HG03469 (cell line): ENCODE data around the gene SUGP1.
"Not testable (repeated sequence)": the region's sequence is repeated elsewhere in the genome, so short reads cannot be mapped to it uniquely, and the experiment has no call there.

Experiments used
- ATAC-seq: cut with Tn5 transposase; IDR thresholded peaks from one replicate; pipeline ENCODE4 v1.9.1; 2021; ENCODE audit warnings: mild to moderate bottlenecking, moderate library complexity, moderate number of reproducible peaks; ENCODE audit not compliant: unreplicated experiment

Gene SUGP1, protein sequence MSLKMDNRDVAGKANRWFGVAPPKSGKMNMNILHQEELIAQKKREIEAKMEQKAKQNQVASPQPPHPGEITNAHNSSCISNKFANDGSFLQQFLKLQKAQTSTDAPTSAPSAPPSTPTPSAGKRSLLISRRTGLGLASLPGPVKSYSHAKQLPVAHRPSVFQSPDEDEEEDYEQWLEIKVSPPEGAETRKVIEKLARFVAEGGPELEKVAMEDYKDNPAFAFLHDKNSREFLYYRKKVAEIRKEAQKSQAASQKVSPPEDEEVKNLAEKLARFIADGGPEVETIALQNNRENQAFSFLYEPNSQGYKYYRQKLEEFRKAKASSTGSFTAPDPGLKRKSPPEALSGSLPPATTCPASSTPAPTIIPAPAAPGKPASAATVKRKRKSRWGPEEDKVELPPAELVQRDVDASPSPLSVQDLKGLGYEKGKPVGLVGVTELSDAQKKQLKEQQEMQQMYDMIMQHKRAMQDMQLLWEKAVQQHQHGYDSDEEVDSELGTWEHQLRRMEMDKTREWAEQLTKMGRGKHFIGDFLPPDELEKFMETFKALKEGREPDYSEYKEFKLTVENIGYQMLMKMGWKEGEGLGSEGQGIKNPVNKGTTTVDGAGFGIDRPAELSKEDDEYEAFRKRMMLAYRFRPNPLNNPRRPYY

DNA sequence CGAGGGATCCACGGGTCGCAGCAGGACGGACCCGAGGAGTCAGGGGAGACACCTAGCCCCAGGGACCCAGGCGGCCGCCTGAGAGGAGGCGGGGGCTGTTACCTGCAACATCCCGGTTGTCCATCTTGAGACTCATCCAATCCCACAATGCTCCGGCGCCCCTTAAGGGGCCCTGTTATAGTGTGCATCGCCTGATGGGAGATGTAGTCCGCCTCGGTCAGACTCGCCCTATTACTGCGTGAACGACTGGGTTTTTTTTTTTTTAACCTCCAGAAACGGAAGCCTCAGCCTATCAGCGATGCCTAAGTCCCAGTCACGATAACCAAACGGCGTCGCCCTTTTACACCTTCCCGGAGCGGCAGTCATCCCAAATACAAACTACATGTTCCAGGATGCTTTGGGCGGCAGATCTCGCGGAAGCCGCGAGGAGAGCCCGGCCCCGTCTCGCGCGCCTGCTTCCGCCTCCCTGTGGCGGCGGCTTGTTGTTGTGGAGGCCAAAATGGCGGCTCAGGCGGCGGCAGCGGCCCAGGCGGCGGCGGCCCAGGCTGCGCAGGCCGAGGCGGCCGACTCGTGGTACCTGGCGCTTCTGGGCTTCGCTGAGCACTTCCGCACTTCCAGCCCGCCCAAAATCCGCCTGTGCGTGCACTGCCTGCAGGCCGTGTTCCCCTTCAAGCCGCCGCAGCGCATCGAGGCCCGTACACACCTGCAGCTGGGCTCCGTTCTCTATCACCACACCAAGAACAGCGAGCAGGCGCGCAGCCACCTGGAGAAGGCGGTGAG is at the start of gene SUGP1, which contains the start of gene MAU2:
Gene SUGP1, minus strand, starts transcription at position 149 of the 780 bp plus-strand sequence. Its CDS starts 13 bp downstream, at position 136.
Gene MAU2, plus strand, starts transcription at position 469 of the 780 bp plus-strand sequence. Its CDS starts 31 bp downstream, at position 500.
- ATAC-seq, result peak; percentile 86

DNA sequence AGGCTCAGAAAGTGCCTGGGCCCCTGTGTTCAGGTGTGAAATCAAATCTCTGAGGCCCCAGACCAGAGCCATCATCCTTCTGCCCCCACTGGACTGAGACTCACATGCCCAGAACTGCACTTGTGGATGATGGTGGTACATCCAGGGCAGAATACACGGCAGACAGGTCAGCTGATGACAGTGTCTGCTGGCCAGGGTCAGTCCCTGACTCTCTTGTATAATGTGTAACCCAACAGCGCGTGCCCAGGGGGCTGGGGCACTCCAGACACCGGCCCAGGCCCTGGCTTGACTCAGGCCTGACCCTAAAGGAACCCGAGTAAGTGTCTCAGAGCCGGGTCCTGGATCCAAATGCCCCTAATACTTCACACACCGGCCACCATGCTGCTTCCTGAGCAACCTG is 47.8 kb upstream of the SUGP1 start:
- ATAC-seq, result no peak

DNA sequence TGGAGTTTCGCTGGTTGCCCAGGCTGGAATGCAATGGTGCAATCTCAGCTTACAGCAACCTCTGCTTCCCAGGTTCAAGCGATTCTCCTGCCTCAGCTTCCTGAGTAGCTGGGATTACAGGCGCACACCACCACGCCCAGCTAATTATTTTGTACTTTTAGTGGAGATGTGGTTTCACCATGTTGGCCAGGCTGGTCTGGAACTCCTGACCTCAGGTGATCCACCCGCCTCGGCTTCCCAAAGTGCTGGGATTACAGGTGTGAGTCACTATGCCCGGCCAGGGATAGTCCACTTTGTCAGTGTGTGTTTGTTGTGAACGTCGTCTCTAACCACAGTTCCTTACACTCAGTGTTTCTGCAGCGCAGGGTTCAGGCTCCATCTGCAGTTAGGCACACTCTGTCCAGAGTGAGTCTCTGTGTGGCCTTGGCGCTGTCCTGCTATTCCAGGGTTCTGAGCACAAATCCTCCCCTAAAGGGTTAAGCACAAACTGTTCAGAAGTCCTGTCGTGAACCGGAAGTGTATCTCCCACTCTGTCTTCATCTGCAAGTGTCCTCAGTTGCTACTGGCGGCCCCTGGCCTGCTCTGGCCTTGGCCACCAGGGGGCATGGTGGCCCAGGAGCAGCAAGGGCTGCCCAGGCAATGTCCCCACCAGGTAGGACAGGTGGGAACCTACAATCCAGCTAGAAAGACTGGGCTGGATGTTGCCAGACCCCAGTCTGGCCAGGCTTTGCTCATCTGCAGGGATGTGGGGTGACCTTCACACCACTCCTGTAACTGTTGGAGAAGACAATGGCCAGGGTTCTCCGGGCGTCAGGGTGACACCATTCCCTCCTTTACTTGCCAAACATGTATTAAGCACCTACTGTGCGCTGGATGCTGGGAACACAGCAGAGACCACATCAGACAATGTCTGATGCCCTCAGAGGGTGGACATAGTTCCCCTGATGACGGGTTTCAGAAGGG is 46.4 kb upstream of the SUGP1 start:
- peak; percentile 63 for ATAC-seq

DNA sequence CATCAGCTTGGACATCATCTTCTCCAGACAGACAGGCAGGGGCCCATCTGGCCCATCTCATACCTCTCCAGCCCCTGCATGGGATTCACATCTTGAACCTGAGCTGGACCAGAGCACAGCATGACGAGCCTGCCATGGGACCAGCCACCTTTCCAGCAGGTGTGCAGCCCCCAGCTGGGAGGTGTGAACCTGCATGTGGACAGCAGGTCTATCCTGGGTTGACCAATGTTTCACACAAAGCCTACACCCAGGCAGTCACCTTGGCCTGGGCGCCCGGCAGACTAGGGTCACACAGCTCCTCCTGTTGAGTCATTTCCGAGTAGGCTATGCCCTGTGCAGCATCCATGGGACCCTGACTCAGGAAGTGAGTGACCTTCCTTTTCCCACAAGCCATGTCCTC is 41.8 kb upstream of the SUGP1 start:
- no peak for ATAC-seq

DNA sequence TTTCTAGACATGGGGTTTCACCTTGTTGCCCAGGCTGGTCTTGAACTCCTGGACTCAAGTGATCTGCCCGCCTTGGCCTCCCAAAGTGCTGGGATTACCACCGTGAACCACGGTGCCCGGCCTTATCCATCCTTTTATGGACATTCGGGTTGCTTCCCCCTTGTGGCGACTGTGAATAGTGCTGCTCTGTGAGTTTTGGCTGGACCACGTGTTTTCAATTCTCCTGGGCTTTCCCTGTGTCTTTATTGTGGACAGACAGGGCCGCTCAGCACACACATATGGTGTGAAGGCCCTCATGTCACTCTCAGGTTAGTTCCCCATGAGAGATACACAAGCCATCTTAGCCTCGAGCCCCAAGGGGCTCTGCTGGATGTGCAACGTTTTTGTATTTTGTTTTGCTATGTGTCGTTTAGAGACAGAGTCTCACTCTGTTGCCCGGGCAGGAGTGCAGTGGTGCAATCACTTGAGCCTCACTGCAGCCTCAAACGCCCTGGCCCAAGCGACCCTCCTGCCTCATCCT is 40.8 kb upstream of the SUGP1 start:
- ATAC-seq, result peak; percentile 53

DNA sequence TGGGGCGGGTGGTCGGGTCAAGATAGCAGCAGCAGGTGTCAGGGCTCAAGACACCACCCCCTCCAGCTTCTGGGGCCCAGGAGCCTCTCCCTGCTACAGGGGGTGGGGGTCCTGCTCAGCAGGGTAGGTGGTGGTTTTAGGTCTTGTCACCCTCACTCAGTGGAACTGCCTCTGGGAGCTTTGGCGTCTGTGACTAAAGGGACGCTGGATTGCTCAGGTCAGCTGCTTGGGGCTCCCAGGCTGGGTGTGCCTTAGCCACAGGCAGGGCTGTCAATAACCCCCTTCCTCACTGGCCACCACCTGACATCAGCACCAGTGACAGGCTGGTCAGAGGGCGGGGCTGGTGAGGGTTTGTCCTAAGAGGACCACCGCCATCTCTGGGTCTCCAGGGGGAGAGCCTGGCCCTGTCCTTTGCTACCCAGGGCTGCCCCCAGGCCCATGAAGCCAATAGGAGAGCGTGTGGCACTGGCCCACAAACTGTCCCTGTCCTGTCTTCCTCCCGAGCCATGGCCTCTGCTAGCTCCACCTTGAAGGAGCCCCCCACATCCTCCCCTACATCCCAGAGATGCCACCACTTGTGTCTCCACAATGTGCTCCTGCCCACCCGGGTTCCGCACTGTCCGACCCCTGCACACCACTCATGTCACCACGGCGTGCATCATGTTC is 36.7 kb upstream of the SUGP1 start:
- no peak for ATAC-seq

DNA sequence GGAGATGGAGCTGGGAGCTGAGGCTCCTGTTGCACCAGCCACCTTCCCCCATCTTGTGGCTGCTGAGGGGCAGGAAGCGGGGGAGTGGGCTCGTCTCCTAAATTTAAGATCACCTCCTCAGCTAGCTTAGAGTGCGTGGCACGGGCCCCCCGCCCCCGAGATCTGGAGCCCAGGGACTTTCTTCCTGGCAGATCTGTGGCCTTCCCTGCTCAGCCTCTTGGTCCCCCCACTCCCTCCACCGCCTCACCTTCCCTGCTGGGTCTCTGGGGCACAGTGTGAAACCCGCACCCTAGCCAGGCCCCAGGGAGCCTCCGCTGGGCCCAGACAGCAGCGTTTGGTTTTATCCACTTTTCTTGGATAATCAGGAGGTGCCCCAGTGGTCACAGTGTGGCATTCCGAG is 36.2 kb upstream of the SUGP1 start:
- ATAC-seq, result no peak

DNA sequence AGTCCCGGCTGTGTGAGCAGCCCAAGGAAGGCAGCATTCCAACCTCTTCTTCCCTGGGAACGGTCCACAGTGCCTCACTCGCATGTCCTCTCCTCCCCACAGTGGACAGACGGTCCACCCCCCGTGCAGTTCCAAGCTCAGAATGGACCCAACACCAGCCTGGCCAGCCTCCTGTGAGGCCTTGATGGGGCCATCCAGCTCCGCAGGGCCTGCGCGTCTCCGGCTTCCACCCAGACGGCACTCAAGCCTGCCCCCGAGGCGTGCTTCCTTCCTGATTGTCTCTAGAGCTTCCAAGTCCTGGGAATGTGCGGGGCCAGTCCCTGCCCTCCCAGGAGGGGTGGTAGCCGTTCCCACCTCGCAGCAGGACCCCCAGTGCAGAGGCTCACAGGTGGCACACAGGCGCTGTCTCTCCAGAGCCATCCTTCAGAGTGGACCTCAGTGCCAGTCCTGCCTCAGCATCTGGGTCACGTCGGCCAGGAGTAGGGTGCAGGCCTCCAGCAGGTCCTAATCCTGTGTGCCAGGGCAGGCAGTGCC is 35.4 kb upstream of the SUGP1 start:
- ATAC-seq, result no peak

DNA sequence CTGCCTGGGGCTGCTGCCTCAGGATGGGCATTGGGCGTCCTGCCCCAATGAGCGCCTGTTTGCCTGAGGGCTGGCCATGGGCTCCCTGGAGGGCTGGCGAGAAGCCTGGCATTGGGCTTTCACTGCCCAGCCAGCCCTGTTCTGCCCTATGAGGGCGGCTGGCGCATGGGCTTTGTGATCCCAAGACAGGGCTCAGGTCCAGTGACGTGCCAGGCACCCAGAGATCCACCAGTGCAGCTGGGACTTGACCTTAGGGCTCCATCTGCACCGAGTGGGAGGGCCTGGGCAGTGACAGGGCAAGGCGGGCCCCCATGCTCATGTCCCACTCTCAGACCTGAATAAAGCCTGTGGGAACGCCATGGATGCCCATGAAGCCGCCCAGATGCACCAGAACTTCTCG is 34.6 kb upstream of the SUGP1 start:
- no peak for ATAC-seq

DNA sequence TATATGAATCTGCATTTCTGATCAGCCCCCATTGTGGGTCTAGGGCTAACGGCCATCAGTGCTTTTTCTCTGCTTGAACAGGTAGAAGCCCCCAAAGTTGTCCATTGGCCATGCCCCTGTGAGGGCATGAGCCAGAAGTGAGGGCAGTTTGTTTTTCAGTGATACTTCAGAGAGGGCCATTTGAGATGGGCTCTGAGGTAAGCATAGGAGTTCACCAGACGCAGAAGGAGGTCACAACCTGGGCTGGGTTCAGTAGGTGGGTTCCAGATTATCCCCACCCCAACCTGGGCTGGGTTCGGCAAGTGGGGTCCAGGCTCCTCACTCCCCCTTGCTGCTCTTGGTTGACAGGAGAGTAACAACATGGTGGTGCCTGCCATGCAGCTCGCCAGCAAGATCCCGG is 33.7 kb upstream of the SUGP1 start:
- ATAC-seq, result no peak

DNA sequence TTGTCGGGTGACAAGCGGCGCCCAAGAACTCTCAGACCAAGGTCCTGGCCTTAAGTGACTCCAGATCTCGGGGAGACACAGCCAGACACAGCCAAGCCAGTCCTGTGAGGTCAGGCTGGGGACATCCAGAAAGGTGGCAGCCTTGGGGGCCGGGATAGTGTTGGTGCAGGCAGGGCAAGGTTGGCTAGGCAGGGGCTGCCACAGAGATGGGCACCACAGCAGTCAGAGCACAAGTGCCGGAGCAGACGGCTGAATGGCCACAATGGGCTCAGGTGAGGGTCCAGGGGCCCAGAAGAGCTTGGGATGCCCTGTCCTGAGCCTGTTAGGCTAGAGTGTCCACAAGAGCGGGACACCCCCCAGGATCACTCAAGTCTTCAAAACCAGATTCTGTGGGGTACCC is 32.5 kb upstream of the SUGP1 start:
- no peak for ATAC-seq

DNA sequence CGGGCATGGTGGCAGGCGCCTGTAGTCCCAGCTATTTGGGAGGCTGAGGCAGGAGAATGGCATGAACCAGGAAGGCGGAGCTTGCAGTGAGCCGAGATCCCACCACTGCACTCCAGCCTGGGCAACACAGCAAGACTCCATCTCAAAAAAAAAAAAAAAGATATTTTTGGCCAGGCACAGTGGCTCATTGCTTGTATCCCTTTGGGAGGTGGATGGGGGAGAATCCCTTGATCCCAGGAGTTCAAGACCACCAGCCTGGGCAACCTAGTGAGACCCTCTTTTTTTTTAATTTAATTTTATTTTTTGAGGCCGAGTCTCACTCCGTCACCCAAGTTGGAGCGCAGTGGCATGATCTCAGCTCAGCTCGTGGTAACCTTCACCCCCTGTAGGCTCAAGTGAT is 30.4 kb upstream of the SUGP1 start:
- not testable (repeated sequence) for ATAC-seq

DNA sequence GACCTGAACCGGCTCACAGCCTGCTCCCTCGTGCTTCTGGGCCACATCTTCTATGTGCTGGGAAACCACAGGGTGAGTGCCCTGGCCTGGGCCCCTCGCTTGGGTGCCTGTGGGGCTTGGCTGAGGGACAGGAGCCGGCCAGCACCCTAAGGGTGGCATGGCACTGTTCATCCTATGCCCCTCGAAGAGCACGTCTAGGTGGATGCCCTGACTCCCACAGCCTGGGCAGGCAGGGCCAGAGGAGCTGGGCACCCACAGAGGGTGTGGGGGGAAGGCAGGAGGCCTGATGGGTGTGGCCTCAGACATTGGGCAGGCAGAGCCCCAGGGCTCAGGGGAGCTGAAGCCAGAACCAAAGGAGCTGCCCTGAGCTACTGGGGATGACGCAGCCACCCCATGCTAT is 29.1 kb upstream of the SUGP1 start:
- ATAC-seq, result no peak

DNA sequence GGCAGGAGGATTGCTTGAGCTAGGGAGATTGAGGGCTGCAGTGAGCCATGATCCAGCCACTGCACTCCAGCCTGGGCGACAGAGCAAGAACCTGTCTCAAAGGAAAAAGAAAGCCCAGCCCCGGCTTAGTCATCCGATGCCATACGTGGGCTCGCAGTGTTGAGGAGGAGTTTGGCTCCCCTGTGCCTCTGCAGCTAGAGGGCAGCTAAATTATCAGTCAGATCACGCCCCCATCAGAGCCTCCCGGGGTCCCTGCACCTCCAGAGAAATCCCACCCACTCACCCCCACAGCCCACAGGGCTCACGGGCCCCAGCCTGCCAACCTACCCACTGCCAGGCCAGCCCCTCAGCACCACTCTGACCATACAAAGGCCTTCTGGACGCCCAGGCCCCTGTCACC is 28.0 kb upstream of the SUGP1 start:
- ATAC-seq, result no peak

DNA sequence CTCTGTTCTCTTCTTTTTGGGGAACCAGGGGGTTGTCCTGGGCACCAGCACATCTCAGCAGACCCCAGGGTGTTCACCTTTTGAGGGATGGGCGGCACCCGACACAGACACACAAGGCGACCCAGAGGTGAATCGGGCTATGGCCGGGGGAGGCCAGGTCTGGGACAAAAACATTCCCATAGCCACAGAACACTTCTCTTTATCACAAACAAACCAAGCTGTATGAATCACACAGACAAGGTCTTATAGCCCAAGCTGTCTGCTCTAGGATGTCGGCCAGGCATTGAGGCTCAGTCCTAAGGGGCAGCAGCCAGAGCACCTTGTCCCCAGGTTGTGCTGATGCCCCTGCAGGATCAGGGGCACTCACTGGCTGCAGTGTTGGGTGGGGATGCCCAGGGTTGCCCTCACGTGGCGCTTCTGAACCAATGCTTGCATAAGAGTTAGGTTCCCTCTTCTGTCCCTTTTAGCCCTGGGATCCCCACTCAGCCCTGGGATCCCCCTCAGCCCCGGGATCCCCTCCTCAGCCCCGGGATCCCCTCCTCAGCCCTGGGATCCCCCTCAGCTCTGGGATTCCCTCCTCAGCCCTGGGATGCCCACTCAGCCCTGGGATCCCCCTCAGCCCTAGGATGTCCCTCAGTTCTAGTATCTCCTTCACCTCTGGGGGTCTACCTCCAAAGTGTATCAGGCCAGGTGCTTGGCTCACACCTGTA is 27.2 kb upstream of the SUGP1 start:
- no peak for ATAC-seq

DNA sequence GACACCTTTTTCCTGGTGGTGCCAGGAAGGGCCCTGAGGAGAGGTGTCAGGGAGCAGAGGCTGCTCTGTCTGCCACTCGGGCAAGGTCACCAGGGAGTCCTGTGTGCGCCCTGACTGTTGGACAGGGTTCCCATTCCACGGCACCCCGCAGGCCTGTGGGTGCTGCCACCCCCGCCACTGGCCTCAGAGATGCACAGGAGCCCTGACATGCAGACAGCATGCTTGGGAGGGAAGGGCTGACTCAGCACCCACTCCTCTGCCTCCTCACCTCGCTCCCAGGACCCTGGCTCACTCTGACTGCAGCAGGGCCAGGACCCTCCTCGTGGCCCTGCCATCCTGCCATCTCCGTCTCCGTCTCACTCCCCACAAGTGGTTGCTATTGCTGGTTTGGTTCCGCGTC is 25.7 kb upstream of the SUGP1 start:
- ATAC-seq, result no peak

DNA sequence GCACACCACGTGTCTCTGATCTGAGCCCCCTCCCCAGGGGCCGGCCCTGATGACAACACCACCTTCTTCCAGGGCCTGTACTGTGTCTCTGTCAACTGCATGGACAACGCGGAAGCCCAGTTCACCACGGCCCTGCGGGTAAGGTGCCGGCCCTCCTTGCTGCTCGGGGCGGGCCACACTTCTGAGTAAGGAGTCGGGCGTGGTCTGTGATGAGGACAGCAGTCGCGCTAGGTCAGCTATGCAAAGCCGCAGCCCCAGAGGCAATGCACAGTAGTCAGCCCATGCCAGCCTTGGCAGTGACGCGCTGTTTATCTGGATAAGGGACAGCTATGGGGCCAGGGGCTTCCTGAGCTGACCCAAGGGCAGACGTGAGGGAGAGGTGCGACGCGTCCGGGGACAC is 24.9 kb upstream of the SUGP1 start:
- no peak for ATAC-seq

DNA sequence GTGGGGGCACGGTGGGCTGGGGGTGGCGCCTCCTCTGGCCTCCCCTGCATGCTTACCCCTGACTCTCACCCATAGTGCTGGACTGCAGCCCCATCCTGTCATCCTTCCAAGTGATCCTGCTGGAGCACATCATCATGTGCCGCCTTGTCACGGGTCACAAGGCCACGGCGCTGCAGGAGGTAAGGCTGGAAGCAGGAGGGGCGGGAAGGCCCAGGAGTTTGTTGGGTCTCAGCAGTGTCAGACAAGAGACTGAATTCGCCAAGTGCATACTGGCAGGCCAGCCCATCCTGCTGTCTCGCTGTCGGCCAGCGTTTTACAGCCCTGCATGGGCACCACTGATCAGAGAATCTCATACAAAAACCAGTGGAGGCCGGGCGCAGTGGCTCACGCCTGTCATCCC is 23.5 kb upstream of the SUGP1 start:
- no peak for ATAC-seq

DNA sequence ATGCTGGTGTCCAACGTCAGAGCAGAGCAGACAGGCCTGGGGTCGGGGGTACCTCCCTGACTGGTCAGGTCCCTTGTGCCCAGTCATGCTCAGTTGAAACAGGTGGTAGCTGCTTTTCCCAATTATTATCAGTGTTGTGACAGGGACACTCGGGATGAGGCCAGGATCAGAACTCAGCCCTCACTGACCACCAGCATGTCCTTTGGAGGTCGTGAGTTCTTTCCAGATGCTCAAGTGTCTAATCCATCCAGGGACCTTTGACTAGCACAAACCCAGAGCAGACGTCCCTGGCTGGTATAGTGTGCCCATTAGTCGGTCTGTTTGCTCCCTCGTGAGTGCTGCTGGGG is 22.7 kb upstream of the SUGP1 start:
- no peak for ATAC-seq
